Suppressor macrophage treated with lipopolysaccharide for 1 hour (primary cell): ENCODE results near the gene TEX44.
"Not testable (repeated sequence)": the region's sequence is repeated elsewhere in the genome, so short reads cannot be mapped to it uniquely, and the experiment has no call there.

ENCODE experiments used
- DNase-seq, 3 donors: peaks; one replicate each; pipeline ENCODE4 v3.0.0-alpha.2; 2020 to 2022

The TEX44 gene

GRCh38 chr2:231571661-231572191, 20.9 kb upstream of the TEX44 start:
- DNase-seq, result no peak

- no peak for DNase-seq
Observed at GRCh38 chr2:231573096-231573495, 19.6 kb upstream of the TEX44 start.

- DNase-seq, result no peak
Observed at GRCh38 chr2:231573698-231574421, 18.8 kb upstream of the TEX44 start.

- no peak for DNase-seq
Observed at GRCh38 chr2:231575612-231576256, 16.9 kb upstream of the TEX44 start.

GRCh38 chr2:231576465-231576864, 16.2 kb upstream of the TEX44 start:
- DNase-seq, result no peak

GRCh38 chr2:231578655-231579054, 14.0 kb upstream of the TEX44 start:
- DNase-seq, result not testable (repeated sequence)

- DNase-seq, result no peak
Observed at GRCh38 chr2:231579560-231579959, 13.1 kb upstream of the TEX44 start.

- no peak for DNase-seq
Observed at GRCh38 chr2:231581328-231581727, 11.3 kb upstream of the TEX44 start.

GRCh38 chr2:231583982-231584381, 8.7 kb upstream of the TEX44 start:
- DNase-seq, result no peak

GRCh38 chr2:231587744-231588143, 4.9 kb upstream of the TEX44 start:
- DNase-seq, result not testable (repeated sequence)

- no peak for DNase-seq
Observed at GRCh38 chr2:231589656-231590055, 3.0 kb upstream of the TEX44 start.

- DNase-seq, result no peak
Observed at GRCh38 chr2:231590614-231591013, 2.0 kb upstream of the TEX44 start.

GRCh38 chr2:231593666-231594065, 1.0 kb downstream of the TEX44 start:
- no peak for DNase-seq

GRCh38 chr2:231597014-231597611, 4.4 kb downstream of the TEX44 start:
- DNase-seq, result peak; percentile 86 to 93 (median 90)

- DNase-seq, result no peak
Observed at GRCh38 chr2:231597627-231598026, 5.0 kb downstream of the TEX44 start.

GRCh38 chr2:231600619-231601355, 8.1 kb downstream of the TEX44 start:
- no peak for DNase-seq

- peak; percentile 88 to 95 (median 94) for DNase-seq
Observed at GRCh38 chr2:231601356-231602229, 8.9 kb downstream of the TEX44 start.

- DNase-seq, result no peak
Observed at GRCh38 chr2:231602859-231603467, 10.3 kb downstream of the TEX44 start.

GRCh38 chr2:231604101-231604684, 11.5 kb downstream of the TEX44 start:
- DNase-seq, result no peak

GRCh38 chr2:231604685-231605606, 12.3 kb downstream of the TEX44 start:
- peak; percentile 99 for DNase-seq
